IMR-90 (cell line): ENCODE data around the gene DUSP2. TPM values are rescaled to one million over a fixed set of nuclear protein-coding genes. Genes with fewer than 3 reads are reported as not detected.

Experiments used
- ATAC-seq: fragments of 200-7000 bp; cut with Tn5 transposase; 2 replicates; pipeline ENCODE4 v1.9.1; 2020; ENCODE audit warnings: low read depth, mild to moderate bottlenecking, moderate library complexity
- BruUV-seq: library from RNA; stranded (reverse); fragments of 400-500 nt; replicated peaks from 2 replicates; lab custom pipeline; 2021; lab: Mats Ljungman, UMichigan
- CTCF ChIA-PET: fragments of 300-600 bp; formaldehyde crosslinking; extraction: SDS; loops from one replicate; lab custom pipeline; 2021; ENCODE audit warnings: antibody characterized with exemption; lab: Yijun Ruan, JAX
- POLR2A ChIA-PET: fragments of 300-600 bp; sonication (Branson Sonifier 250); formaldehyde crosslinking; loops from one replicate; lab custom pipeline; 2022; ENCODE audit warnings: antibody characterized with exemption; ENCODE audit not compliant: unreplicated experiment; lab: Charles Lee
- DNase-seq: peaks from one replicate; pipeline ENCODE4 v3.0.0; 2013
- H2AFZ ChIP-seq: replicated peaks from 2 replicates; pipeline ENCODE3; 2013; ENCODE audit warnings: low read length, mild to moderate bottlenecking; ENCODE audit not compliant: poor library complexity
- H2AK5ac ChIP-seq: 2 replicates; pipeline ENCODE4 v1.6.1; 2013; ENCODE audit warnings: low read depth, low read length, inconsistent platforms
- H2AK9ac ChIP-seq: replicated peaks from 2 replicates; pipeline ENCODE3; 2013; ENCODE audit warnings: mild to moderate bottlenecking, low read depth, low read length, moderate library complexity; ENCODE audit not compliant: poor library complexity
- H2BK120ac ChIP-seq: 2 replicates; pipeline ENCODE4 v1.6.1; 2013; ENCODE audit warnings: low read depth, low read length, inconsistent platforms
- H2BK15ac ChIP-seq: 3 replicates; pipeline ENCODE4 v1.6.1; 2013; ENCODE audit warnings: low read depth, low read length, inconsistent platforms
- H2BK20ac ChIP-seq: 2 replicates; pipeline ENCODE4 v1.6.1; 2013; ENCODE audit warnings: low read depth, mild to moderate bottlenecking, inconsistent platforms, low read length, moderate library complexity
- H2BK5ac ChIP-seq: 2 replicates; pipeline ENCODE4 v1.6.1; 2013; ENCODE audit warnings: mild to moderate bottlenecking, low read depth, low read length, inconsistent platforms; ENCODE audit not compliant: poor library complexity, severe bottlenecking
- H3K14ac ChIP-seq: replicated peaks from 2 replicates; pipeline ENCODE4 v1.6.1; 2013; ENCODE audit warnings: low read depth, low read length, inconsistent platforms
- H3K18ac ChIP-seq: 2 replicates; pipeline ENCODE4 v1.6.1; 2013; ENCODE audit warnings: low read depth, low read length, control low read depth
- H3K23ac ChIP-seq: 2 replicates; pipeline ENCODE4 v1.6.1; 2013; ENCODE audit warnings: low read depth, low read length, inconsistent platforms
- H3K27ac ChIP-seq: 2 replicates; pipeline ENCODE4 v1.5.1; 2013; ENCODE audit warnings: mild to moderate bottlenecking, control low read depth, low read length; ENCODE audit not compliant: insufficient read depth
- H3K27me3 ChIP-seq: 2 replicates; pipeline ENCODE4 v1.6.1; 2013; ENCODE audit warnings: low read length; ENCODE audit not compliant: control insufficient read depth, insufficient read depth
- H3K36me3 ChIP-seq: 2 replicates; pipeline ENCODE4 v1.6.1; 2013; ENCODE audit warnings: low read length, mixed read lengths; ENCODE audit not compliant: control insufficient read depth, insufficient read depth
- H3K4ac ChIP-seq: 2 replicates; pipeline ENCODE4 v1.6.1; 2013; ENCODE audit warnings: low read depth, low read length, inconsistent platforms
- H3K4me1 ChIP-seq: 2 replicates; pipeline ENCODE4 v1.6.1; 2013; ENCODE audit warnings: low read length, mixed read lengths; ENCODE audit not compliant: control insufficient read depth, insufficient read depth
- H3K4me2 ChIP-seq: 2 replicates; pipeline ENCODE4 v1.6.1; 2013; ENCODE audit warnings: low read depth, mild to moderate bottlenecking, control low read depth, low read length, moderate library complexity
- H3K4me3 ChIP-seq: 2 replicates; pipeline ENCODE4 v1.5.1; 2013; ENCODE audit warnings: low read depth, mild to moderate bottlenecking, control low read depth, low read length, moderate library complexity; ENCODE audit not compliant: insufficient read depth
- H3K56ac ChIP-seq: 2 replicates; pipeline ENCODE4 v1.6.1; 2013; ENCODE audit warnings: low read length, inconsistent platforms; ENCODE audit not compliant: insufficient read depth; ENCODE audit errors: extremely low read depth
- H3K79me1 ChIP-seq, 2 experiments: 2 replicates each; pipeline ENCODE4 v1.6.1; 2013; ENCODE audit warnings: low read length in 2 of 2, inconsistent platforms in 1 of 2, low read depth in 1 of 2
- H3K9ac ChIP-seq: 2 replicates; pipeline ENCODE4 v1.6.1; 2013; ENCODE audit warnings: low read depth, low read length, control low read depth
- H3K9me1 ChIP-seq: 2 replicates; pipeline ENCODE4 v1.6.1; 2013; ENCODE audit warnings: low read length, inconsistent platforms; ENCODE audit not compliant: insufficient read depth
- H3K9me3 ChIP-seq: 2 replicates; pipeline ENCODE4 v1.6.1; 2013; ENCODE audit warnings: low read length; ENCODE audit not compliant: control insufficient read depth, insufficient read depth
- H4K20me1 ChIP-seq: 2 replicates; pipeline ENCODE4 v1.6.1; 2013; ENCODE audit warnings: low read length, inconsistent platforms; ENCODE audit not compliant: insufficient read depth
- H4K5ac ChIP-seq: 2 replicates; pipeline ENCODE4 v1.6.1; 2013; ENCODE audit warnings: mild to moderate bottlenecking, low read depth, low read length, control low read depth
- H4K8ac ChIP-seq, 2 experiments: 2 replicates each; pipeline ENCODE4 v1.6.1; 2013; ENCODE audit warnings: low read depth in 2 of 2, low read length in 2 of 2, control low read depth in 1 of 2, inconsistent platforms in 1 of 2
- H4K91ac ChIP-seq: 2 replicates; pipeline ENCODE4 v1.6.1; 2013; ENCODE audit warnings: low read depth, low read length, inconsistent platforms; ENCODE audit not compliant: insufficient read depth
- BHLHE40 ChIP-seq: fragments of 150-350 bp; IDR thresholded peaks from 2 replicates; pipeline ENCODE4 v1.6.1; 2016; ENCODE audit warnings: mild to moderate bottlenecking, low read depth, low read length
- CEBPB ChIP-seq: IDR thresholded peaks from 2 replicates; pipeline ENCODE4 v1.6.1; 2012; ENCODE audit warnings: low read depth, low read length, improper control_type of control experiment
- CHD1 ChIP-seq: IDR thresholded peaks from 2 replicates; pipeline ENCODE4 v1.6.1; 2012; ENCODE audit warnings: low read depth, low read length, improper control_type of control experiment
- CTCF ChIP-seq: conservative IDR thresholded peaks from 2 replicates; pipeline ENCODE4 v1.5.1; 2012; ENCODE audit warnings: mild to moderate bottlenecking, low read depth, low read length, improper control_type of control experiment
- ELK1 ChIP-seq: fragments of 150-350 bp; IDR thresholded peaks from 2 replicates; pipeline ENCODE4 v1.6.1; 2016; ENCODE audit warnings: low read depth, mild to moderate bottlenecking, low read length, moderate library complexity, borderline replicate concordance
- FOS ChIP-seq: fragments of 150-350 bp; IDR thresholded peaks from 2 replicates; pipeline ENCODE4 v1.6.1; 2016; ENCODE audit warnings: low read depth, low read length
- MAFK ChIP-seq: IDR thresholded peaks from 2 replicates; pipeline ENCODE4 v1.6.1; 2012; ENCODE audit warnings: low read depth, low read length, improper control_type of control experiment
- MAZ ChIP-seq: IDR thresholded peaks from 2 replicates; pipeline ENCODE4 v1.6.1; 2012; ENCODE audit warnings: low read depth, mild to moderate bottlenecking, low read length, improper control_type of control experiment, moderate library complexity, borderline replicate concordance
- MXI1 ChIP-seq: IDR thresholded peaks from 2 replicates; pipeline ENCODE4 v1.6.1; 2012; ENCODE audit warnings: low read depth, mild to moderate bottlenecking, low read length, moderate library complexity, borderline replicate concordance
- NFE2L2 ChIP-seq: fragments of 150-350 bp; IDR thresholded peaks from 2 replicates; pipeline ENCODE4 v1.6.1; 2016; ENCODE audit warnings: low read depth, mild to moderate bottlenecking, low read length
- POLR2A ChIP-seq: IDR thresholded peaks from 2 replicates; pipeline ENCODE4 v1.6.1; 2012; ENCODE audit warnings: mild to moderate bottlenecking, low read depth, low read length
- RAD21 ChIP-seq: IDR thresholded peaks from 2 replicates; pipeline ENCODE4 v1.6.1; 2012; ENCODE audit warnings: low read length, improper control_type of control experiment
- RCOR1 ChIP-seq: IDR thresholded peaks from 2 replicates; pipeline ENCODE4 v1.6.1; 2012; ENCODE audit warnings: mild to moderate bottlenecking, low read length, improper control_type of control experiment; ENCODE audit not compliant: insufficient replicate concordance
- RFX5 ChIP-seq: IDR thresholded peaks from 2 replicates; pipeline ENCODE4 v1.8.0; 2012; ENCODE audit warnings: low read depth, mild to moderate bottlenecking, low read length, moderate library complexity
- SMC3 ChIP-seq: fragments of 150-350 bp; IDR thresholded peaks from 2 replicates; pipeline ENCODE4 v1.6.1; 2016; ENCODE audit warnings: low read depth, mild to moderate bottlenecking, antibody characterized with exemption, low read length, moderate library complexity
- USF2 ChIP-seq: fragments of 150-350 bp; IDR thresholded peaks from 2 replicates; pipeline ENCODE4 v1.6.1; 2017; ENCODE audit warnings: mild to moderate bottlenecking, antibody characterized with exemption, low read length, low read depth
- WGBS, 2 experiments: methylation state at CpG; one replicate each; pipeline versions ENCODE4 v1.1.5 to v1.1.7; 2013; ENCODE audit warnings: missing lambda C conversion rate in 2 of 2; ENCODE audit not compliant: insufficient read length in 1 of 2; ENCODE audit errors: extremely low coverage in 2 of 2; 5-methylcytosine and 5-hydroxymethylcytosine counted together
- dilution Hi-C: fragments of 300-500 bp; cut with HindIII; formaldehyde crosslinking; loops from one replicate; pipeline ENCODE4 v1.14.3; 2018; ENCODE audit warnings: low sequenced_read_pairs; ENCODE audit not compliant: unreplicated experiment
- in situ Hi-C: fragments of 300-500 bp; cut with MboI; formaldehyde crosslinking; loops from 3 replicates; pipeline ENCODE4 v1.14.3; 2019; ENCODE audit warnings: low sequenced_read_pairs, inconsistent platforms, mixed read lengths
- intact Hi-C: fragments of 100-400 bp; cut with micrococcal nuclease; formaldehyde crosslinking; loops from 2 replicates; pipeline ENCODE4 v1.10.0; 2022
- polyA plus RNA-seq, 3 experiments: library from polyadenylated mRNA; depleted of rRNA; stranded (reverse); fragments of >200 nt; gene quantifications; 2 replicates each; pipeline ENCODE4 v1.2.3, GENCODE V29; 2012; ENCODE audit warnings: low replicate concordance in 1 of 3
- total RNA-seq: library from RNA; depleted of rRNA; stranded (reverse); fragments of >200 nt; gene quantifications from 2 replicates; pipeline ENCODE4 v1.2.3, GENCODE V29; 2012

DUSP2 gene
- total and polyA plus RNA-seq, 2 of the 4 experiments (the other 2 are of a cell fraction): 1.8 to 3.8 TPM

GRCh38 chr2:96121414-96121813, 23.8 kb downstream of the DUSP2 start:
- Histone ChIP-seq H3K18ac (no peak overlapping the region), H3K9ac (no peak overlapping the region), H4K91ac (no peak overlapping the region), H4K5ac (no peak overlapping the region), H3K9me1 (no peaks in the 10 kb centered on the region), H3K4me3 (no peak overlapping the region), H3K4me2 (no peak overlapping the region), H2AFZ (no peak overlapping the region), H4K8ac (no peak overlapping the region), H3K27ac (no peak overlapping the region), H4K20me1 (0 out of 2 replicates have a peak, but pooled peaks cover 4% of the 10 kb centered on the region), H3K9me3 (no peaks in the 10 kb centered on the region; the same call in 1 of the 2 replicates), H3K4me1 (peaks cover 2% of the 10 kb centered on the region; the same call in 1 of the 2 replicates), H3K27me3 (peaks cover 85% of the 10 kb centered on the region), H2AK5ac (no peak overlapping the region), H3K56ac (no peak overlapping the region), H2BK5ac (no peak overlapping the region), H3K36me3 (no peaks in the 10 kb centered on the region), H2BK15ac (no peak overlapping the region), H3K23ac (no peak overlapping the region), H2AK9ac (no peak overlapping the region), H2BK20ac (no peak overlapping the region), H3K79me1 (no peaks in the 10 kb centered on the region), H3K4ac (no peak overlapping the region), H2BK120ac (no peak overlapping the region), H3K14ac (no peak overlapping the region)
- in situ Hi-C loops (loop anchor here (25.0 kb wide), 1 partner anchor 109 kb away; no protein-coding TSS in a partner anchor), dilution Hi-C loops (no loop called here), intact Hi-C loops (no loop called here)
- CTCF ChIA-PET: no interaction called here
- BruUV-seq: no TSS peak
- TF ChIP-seq MAZ: no peak
- TF ChIP-seq USF2: no peak
- no peak for TF ChIP-seq ELK1
- no peak for TF ChIP-seq CTCF
- TF ChIP-seq RCOR1: no peak
- no peak for TF ChIP-seq BHLHE40
- no peak for TF ChIP-seq MXI1
- TF ChIP-seq RFX5: no peak
- no peak for TF ChIP-seq SMC3
- TF ChIP-seq POLR2A: no peak
- no peak for TF ChIP-seq MAFK
- no peak for TF ChIP-seq CEBPB
- no peak for TF ChIP-seq NFE2L2
- no peak for TF ChIP-seq RAD21
- TF ChIP-seq FOS: no peak
- no peak for TF ChIP-seq CHD1
- WGBS, 2 experiments: 85% methylated on average over 4 of the region's 4 CpGs; no CpG with 5 or more reads in 1 of the 2 experiments
- DNase-seq (no peak), ATAC-seq (no peak)
- POLR2A ChIA-PET: no interaction called here
